ENCODE results near the gene DGKB.

The DGKB gene

GRCh38 chr7:14195079-14195478, 707.5 kb downstream of the DGKB start:
- DNase-seq = no peak

GRCh38 chr7:14191686-14192098, 710.9 kb downstream of the DGKB start:
- no peak for DNase-seq

GRCh38 chr7:14184292-14184864, 718.2 kb downstream of the DGKB start:
- DNase-seq = no peak

GRCh38 chr7:14179781-14180180, 722.8 kb downstream of the DGKB start:
- DNase-seq = no peak

- DNase-seq = no peak
Measured at GRCh38 chr7:14177876-14178275, 724.7 kb downstream of the DGKB start.

- no peak for DNase-seq
Measured at GRCh38 chr7:14170872-14171271, 731.7 kb downstream of the DGKB start.

- no peak for DNase-seq
Measured at GRCh38 chr7:14158111-14158510, 744.4 kb downstream of the DGKB start.

GRCh38 chr7:14156436-14156835, 746.1 kb downstream of the DGKB start:
- no peak for DNase-seq

- DNase-seq = no peak
Measured at GRCh38 chr7:14148974-14149373, 753.6 kb downstream of the DGKB start.

GRCh38 chr7:14147532-14147931, 755.0 kb downstream of the DGKB start:
- no peak for DNase-seq

- no peak for DNase-seq
Measured at GRCh38 chr7:14144538-14144937, 758.0 kb downstream of the DGKB start.

- no peak for DNase-seq
Measured at GRCh38 chr7:14144109-14144508, 758.4 kb downstream of the DGKB start.

GRCh38 chr7:14137676-14138075, 764.9 kb downstream of the DGKB start:
- DNase-seq = no peak

GRCh38 chr7:14133752-14134151, 768.8 kb downstream of the DGKB start:
- no peak for DNase-seq

- DNase-seq = no peak
Measured at GRCh38 chr7:14125998-14126397, 776.6 kb downstream of the DGKB start.

- no peak for DNase-seq
Measured at GRCh38 chr7:14124716-14125115, 777.8 kb downstream of the DGKB start.

- DNase-seq = no peak
Measured at GRCh38 chr7:14123923-14124322, 778.6 kb downstream of the DGKB start.

- DNase-seq = no peak
Measured at GRCh38 chr7:14115701-14116100, 786.9 kb downstream of the DGKB start.

GRCh38 chr7:14104861-14105260, 797.7 kb downstream of the DGKB start:
- DNase-seq = no peak

GRCh38 chr7:14096159-14096558, 806.4 kb downstream of the DGKB start:
- no peak for DNase-seq

- DNase-seq = no peak
Measured at GRCh38 chr7:14095233-14095950, 807.2 kb downstream of the DGKB start.
